ENCODE results near the gene FAM216A. TPM values are rescaled to one million over a fixed set of nuclear protein-coding genes. Genes with fewer than 3 reads are reported as not detected.
A peak's percentile ranks its signal among the peaks of the same experiment; 100 is the strongest.

The FAM216A gene
- total RNA-seq, 4 donors from 2014 or later = 2.3 to 5.0 (median 3.2) TPM

- H3K9me3 ChIP-seq = no peaks in the 10 kb centered on the region
- no peak overlapping the region for H3K4me3 ChIP-seq
- H3K36me3 ChIP-seq = peaks cover 25% of the 10 kb centered on the region
- WGBS = 43% methylated on average over 2 of the region's 2 CpGs
- no peaks in the 10 kb centered on the region for H3K27me3 ChIP-seq
- TF ChIP-seq CTCF (IDR thresholded peaks at IDR 0.05) (no peak), EP300 (IDR thresholded peaks at IDR 0.05) (no peak), POLR2A (IDR thresholded peaks at IDR 0.05) (no peak), POLR2AphosphoS5 (IDR thresholded peaks at IDR 0.05) (no peak)
- H3K4me1 ChIP-seq = peaks cover 40% of the 10 kb centered on the region
- DNase-seq (ENCODE audit: low spot score in 2 of 2) = no peak
- peak overlapping the region; percentile 74 for H3K27ac ChIP-seq
These were observed 63.2 kb downstream of the FAM216A start for GRCh38 chr12:110531741-110532333.

- peaks cover 33% of the 10 kb centered on the region for H3K36me3 ChIP-seq
- H3K4me1 ChIP-seq = peaks cover 48% of the 10 kb centered on the region
- no peak overlapping the region for H3K4me3 ChIP-seq
- WGBS = 88% methylated on average over 3 of the region's 3 CpGs
- peak overlapping the region; percentile 74 for H3K27ac ChIP-seq
- H3K27me3 ChIP-seq = no peaks in the 10 kb centered on the region
- TF ChIP-seq POLR2AphosphoS5 (IDR thresholded peaks at IDR 0.05) = no peak
- no peak for TF ChIP-seq POLR2A (IDR thresholded peaks at IDR 0.05)
- no peak for TF ChIP-seq CTCF (IDR thresholded peaks at IDR 0.05)
- TF ChIP-seq EP300 (IDR thresholded peaks at IDR 0.05) = no peak
- no peak for DNase-seq (ENCODE audit: low spot score in 2 of 2)
- H3K9me3 ChIP-seq = no peaks in the 10 kb centered on the region
These were observed 64.0 kb downstream of the FAM216A start for GRCh38 chr12:110532644-110533043.

GRCh38 chr12:110533607-110534006 is 65.0 kb downstream of the FAM216A start:
- H3K27me3 ChIP-seq = no peaks in the 10 kb centered on the region
- TF ChIP-seq EP300 (IDR thresholded peaks at IDR 0.05) (no peak), POLR2A (IDR thresholded peaks at IDR 0.05) (no peak), POLR2AphosphoS5 (IDR thresholded peaks at IDR 0.05) (no peak), CTCF (IDR thresholded peaks at IDR 0.05) (no peak)
- no peak overlapping the region for H3K27ac ChIP-seq
- H3K36me3 ChIP-seq = peaks cover 37% of the 10 kb centered on the region
- peaks cover 58% of the 10 kb centered on the region for H3K4me1 ChIP-seq
- H3K9me3 ChIP-seq = no peaks in the 10 kb centered on the region
- 76% methylated on average over 6 of the region's 6 CpGs for WGBS
- no peak overlapping the region for H3K4me3 ChIP-seq
- no peak for DNase-seq (ENCODE audit: low spot score in 2 of 2)

GRCh38 chr12:110534811-110535210 is 66.2 kb downstream of the FAM216A start:
- TF ChIP-seq POLR2A (IDR thresholded peaks at IDR 0.05) = no peak
- TF ChIP-seq CTCF (IDR thresholded peaks at IDR 0.05) = no peak
- no peak overlapping the region for H3K4me3 ChIP-seq
- H3K4me1 ChIP-seq = peaks cover 67% of the 10 kb centered on the region
- DNase-seq (ENCODE audit: low spot score in 2 of 2) = no peak
- 92% methylated on average over 6 of the region's 6 CpGs for WGBS
- no peak overlapping the region for H3K27ac ChIP-seq
- H3K9me3 ChIP-seq = no peaks in the 10 kb centered on the region
- H3K36me3 ChIP-seq = peaks cover 37% of the 10 kb centered on the region
- H3K27me3 ChIP-seq = no peaks in the 10 kb centered on the region

GRCh38 chr12:110536834-110537604 is 68.4 kb downstream of the FAM216A start:
- Histone ChIP-seq H3K27ac (peak overlapping the region; percentile 79), H3K4me1 (peaks cover 64% of the 10 kb centered on the region)
- 67% methylated on average over 4 of the region's 4 CpGs for WGBS

More at GRCh38 chr12:110536834-110537604, 68.4 kb downstream of the FAM216A start:
- TF ChIP-seq POLR2AphosphoS5 (IDR thresholded peaks at IDR 0.05) (no peak), EP300 (IDR thresholded peaks at IDR 0.05) (no peak), CTCF (IDR thresholded peaks at IDR 0.05) (no peak), POLR2A (IDR thresholded peaks at IDR 0.05) (no peak)
- H3K27me3 ChIP-seq = no peaks in the 10 kb centered on the region
- no peak for DNase-seq (ENCODE audit: low spot score in 2 of 2)
- no peak overlapping the region for H3K4me3 ChIP-seq
- peaks cover 37% of the 10 kb centered on the region for H3K36me3 ChIP-seq
- no peaks in the 10 kb centered on the region for H3K9me3 ChIP-seq
